Left kidney (tissue), 2 donors: ENCODE data around the gene RCAN2. TPM values are rescaled to one million over a fixed set of nuclear protein-coding genes. Genes with fewer than 3 reads are reported as not detected.

Experiments
- DNase-seq: peaks from one replicate; pipeline ENCODE4 v3.0.0-alpha.2; 2013
- polyA plus RNA-seq: library from polyadenylated mRNA; unstranded; fragments of 120-200 nt; gene quantifications from one replicate; pipeline ENCODE4 v1.2.1, GENCODE V29; 2013; ENCODE audit not compliant: insufficient read length

RCAN2 gene
- polyA plus RNA-seq, 1 donor: 22.5 TPM

GRCh38 chr6:46291275-46291633 is 200.0 kb downstream of the RCAN2 start:
- no peak for DNase-seq

GRCh38 chr6:46290421-46291274 is 200.6 kb downstream of the RCAN2 start:
- DNase-seq: peak; percentile 45

- no peak for DNase-seq
Measured at GRCh38 chr6:46289898-46290297, 201.4 kb downstream of the RCAN2 start.

- DNase-seq: no peak
Measured at GRCh38 chr6:46288835-46289234, 202.4 kb downstream of the RCAN2 start.

- no peak for DNase-seq
Measured at GRCh38 chr6:46287681-46288080, 203.6 kb downstream of the RCAN2 start.

GRCh38 chr6:46287043-46287442 is 204.2 kb downstream of the RCAN2 start:
- DNase-seq: no peak

- DNase-seq: no peak
Measured at GRCh38 chr6:46284475-46284874, 206.8 kb downstream of the RCAN2 start.

- no peak for DNase-seq
Measured at GRCh38 chr6:46281110-46281509, 210.1 kb downstream of the RCAN2 start.

GRCh38 chr6:46279874-46280273 is 211.4 kb downstream of the RCAN2 start:
- DNase-seq: no peak

- DNase-seq: peak; percentile 41
Measured at GRCh38 chr6:46276576-46277142, 214.6 kb downstream of the RCAN2 start.

- DNase-seq: no peak
Measured at GRCh38 chr6:46274502-46274901, 216.7 kb downstream of the RCAN2 start.

GRCh38 chr6:46273911-46274310 is 217.3 kb downstream of the RCAN2 start:
- no peak for DNase-seq

GRCh38 chr6:46271728-46272127 is 219.5 kb downstream of the RCAN2 start:
- no peak for DNase-seq

GRCh38 chr6:46271107-46271506 is 220.1 kb downstream of the RCAN2 start:
- no peak for DNase-seq

- no peak for DNase-seq
Measured at GRCh38 chr6:46270336-46270735, 220.9 kb downstream of the RCAN2 start.

- DNase-seq: no peak
Measured at GRCh38 chr6:46269447-46270229, 221.6 kb downstream of the RCAN2 start.

- DNase-seq: no peak
Measured at GRCh38 chr6:46267515-46267914, 223.7 kb downstream of the RCAN2 start.

GRCh38 chr6:46265373-46265772 is 225.9 kb downstream of the RCAN2 start:
- DNase-seq: no peak

GRCh38 chr6:46263707-46264086 is 227.6 kb downstream of the RCAN2 start:
- DNase-seq: no peak

- no peak for DNase-seq
Measured at GRCh38 chr6:46262928-46263706, 228.1 kb downstream of the RCAN2 start.

GRCh38 chr6:46258249-46258648 is 233.0 kb downstream of the RCAN2 start:
- no peak for DNase-seq

GRCh38 chr6:46255528-46255927 is 235.7 kb downstream of the RCAN2 start:
- DNase-seq: no peak
